GM12872 (cell line): ENCODE measurements around the gene HES5.

ENCODE experiments used
- TF ChIP-seq, protein P1 (sequence below): IDR thresholded peaks from 3 replicates; pipeline ENCODE4 v1.5.1; 2011; ENCODE audit warnings: low read depth, mild to moderate bottlenecking, low read length, moderate library complexity; ENCODE audit not compliant: insufficient read depth

Gene HES5

DNA sequence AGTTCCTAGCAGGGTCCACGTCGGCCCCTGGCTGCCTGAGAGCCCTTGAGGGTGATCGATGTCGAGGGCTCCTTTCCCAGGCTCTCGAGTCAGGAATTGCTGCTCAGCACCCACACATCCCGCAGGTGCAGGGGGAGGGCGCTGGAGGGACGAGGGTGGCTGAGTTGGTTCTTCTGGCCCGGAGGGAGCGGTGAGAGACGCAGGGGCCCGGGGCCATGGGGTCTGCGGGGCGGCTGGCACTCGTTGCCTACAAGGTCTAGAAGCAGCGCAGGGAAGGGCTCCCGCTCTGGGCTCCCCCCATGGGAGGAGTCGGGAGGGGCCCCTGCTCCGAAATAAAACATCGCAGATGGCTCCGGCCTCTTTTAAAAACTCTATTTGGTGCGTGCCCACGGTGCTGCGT is 21.9 kb downstream of the HES5 start:
- TF ChIP-seq, protein P1, sequence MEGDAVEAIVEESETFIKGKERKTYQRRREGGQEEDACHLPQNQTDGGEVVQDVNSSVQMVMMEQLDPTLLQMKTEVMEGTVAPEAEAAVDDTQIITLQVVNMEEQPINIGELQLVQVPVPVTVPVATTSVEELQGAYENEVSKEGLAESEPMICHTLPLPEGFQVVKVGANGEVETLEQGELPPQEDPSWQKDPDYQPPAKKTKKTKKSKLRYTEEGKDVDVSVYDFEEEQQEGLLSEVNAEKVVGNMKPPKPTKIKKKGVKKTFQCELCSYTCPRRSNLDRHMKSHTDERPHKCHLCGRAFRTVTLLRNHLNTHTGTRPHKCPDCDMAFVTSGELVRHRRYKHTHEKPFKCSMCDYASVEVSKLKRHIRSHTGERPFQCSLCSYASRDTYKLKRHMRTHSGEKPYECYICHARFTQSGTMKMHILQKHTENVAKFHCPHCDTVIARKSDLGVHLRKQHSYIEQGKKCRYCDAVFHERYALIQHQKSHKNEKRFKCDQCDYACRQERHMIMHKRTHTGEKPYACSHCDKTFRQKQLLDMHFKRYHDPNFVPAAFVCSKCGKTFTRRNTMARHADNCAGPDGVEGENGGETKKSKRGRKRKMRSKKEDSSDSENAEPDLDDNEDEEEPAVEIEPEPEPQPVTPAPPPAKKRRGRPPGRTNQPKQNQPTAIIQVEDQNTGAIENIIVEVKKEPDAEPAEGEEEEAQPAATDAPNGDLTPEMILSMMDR = no peak

DNA sequence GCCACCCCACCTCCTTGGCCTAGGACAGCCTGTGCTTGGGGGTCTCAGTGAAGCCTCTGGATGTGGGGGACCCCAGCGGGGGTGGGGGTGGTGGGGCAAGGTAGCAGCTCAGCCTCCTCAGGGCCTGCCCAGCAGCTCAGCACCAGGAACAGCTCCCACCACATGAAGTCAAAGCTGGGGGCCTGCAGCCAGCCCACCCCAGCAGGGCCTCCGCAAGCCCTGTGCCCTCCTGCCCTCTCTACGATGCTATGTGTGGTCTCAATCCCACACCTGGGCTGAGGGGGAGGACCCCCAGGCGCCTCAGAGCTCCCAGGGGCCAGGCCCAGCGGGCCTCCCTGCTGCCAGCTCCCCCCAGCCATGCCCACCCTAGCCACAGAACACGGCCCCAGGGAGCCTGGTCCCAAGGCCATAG is 22.3 kb downstream of the HES5 start:
- TF ChIP-seq, protein P1 = no peak

- TF ChIP-seq, protein P1 = no peak
Observed at GRCh38 chr1:2506901-2507565, 23.0 kb downstream of the HES5 start.

DNA sequence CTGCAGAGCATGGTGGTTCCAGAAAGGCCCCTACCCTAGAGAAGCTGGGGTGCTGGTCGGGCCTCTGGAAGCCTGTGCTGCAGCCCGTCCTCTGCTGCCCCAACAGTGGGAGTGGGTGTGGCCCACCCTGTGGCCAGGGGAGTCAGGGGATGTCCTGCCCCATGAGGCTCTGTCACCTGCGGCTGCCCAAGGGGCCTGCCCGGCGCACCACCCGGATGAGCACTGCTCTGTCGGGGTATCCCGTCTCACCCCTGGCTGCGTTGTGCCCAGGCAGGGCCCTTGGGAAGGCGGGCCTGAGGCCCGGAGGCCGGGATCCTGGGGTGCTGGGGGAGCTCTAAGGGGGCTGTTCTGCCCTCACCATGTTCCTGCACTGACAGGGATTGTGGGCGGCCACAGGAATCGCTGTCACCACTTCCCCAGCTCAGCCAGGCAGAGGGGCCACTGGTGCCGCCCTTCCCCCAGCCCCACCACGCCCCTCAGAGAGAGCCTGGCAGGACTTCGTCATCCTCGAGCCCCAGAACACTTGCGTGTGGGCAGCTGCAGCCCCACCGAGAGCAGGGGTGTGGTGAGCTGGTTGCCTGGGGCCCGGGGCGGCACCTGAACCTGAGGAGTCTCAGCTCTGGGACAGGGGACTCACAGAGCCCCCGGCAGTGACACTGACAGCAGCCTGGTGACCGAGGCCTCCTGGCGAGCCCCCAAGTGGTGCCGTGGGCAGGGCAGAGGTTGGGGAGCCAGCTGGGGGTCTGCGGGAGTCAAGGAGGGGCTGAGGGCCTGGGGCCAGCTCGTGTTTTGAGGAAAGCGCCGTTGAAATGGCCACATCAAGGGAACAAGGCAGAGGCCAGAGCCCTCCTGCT is 23.8 kb downstream of the HES5 start:
- TF ChIP-seq, protein P1 = no peak

DNA sequence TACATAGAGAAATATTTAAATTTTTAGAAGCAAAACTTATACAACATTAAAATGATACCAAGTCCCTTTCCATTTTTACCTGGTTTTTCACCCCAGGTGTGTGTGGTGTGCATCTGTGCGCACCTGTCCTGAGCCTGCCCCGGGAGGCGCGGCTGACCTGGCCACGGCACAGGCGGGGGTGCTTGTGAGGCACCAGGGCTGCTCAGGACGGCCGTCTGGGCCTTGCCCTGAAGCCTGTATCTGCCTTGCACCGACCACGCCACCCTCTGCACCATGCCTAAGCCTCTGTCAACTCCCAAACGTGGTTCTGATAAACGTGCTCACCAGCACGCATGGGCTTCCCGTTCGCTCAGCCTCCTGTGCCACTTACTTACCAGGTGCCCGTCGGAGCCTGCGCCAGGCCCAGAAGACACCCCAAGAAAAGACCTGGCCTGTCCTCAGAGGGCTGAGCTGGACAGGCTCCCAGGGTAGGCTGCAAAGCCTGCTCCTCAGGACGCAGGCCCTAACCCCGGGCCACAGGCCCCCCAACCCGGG is 24.5 kb downstream of the HES5 start:
- TF ChIP-seq, protein P1 = no peak

DNA sequence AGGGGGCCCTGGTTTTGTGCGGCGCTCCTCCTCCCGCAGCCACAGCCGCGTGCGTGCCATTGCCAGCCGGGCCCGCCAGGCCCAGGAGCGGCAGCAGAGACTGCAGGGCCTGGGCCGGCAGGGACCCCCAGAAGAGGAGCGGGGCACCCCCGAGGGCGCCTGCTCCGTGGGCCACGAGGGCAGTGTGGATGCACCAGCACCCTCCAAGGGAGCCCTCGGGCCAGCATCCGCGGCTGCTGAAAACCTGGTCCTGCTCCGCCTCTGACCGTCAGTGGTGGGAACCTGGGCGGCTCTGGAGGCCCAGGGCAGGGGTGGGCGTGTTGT is 25.2 kb downstream of the HES5 start:
- TF ChIP-seq, protein P1 = no peak

DNA sequence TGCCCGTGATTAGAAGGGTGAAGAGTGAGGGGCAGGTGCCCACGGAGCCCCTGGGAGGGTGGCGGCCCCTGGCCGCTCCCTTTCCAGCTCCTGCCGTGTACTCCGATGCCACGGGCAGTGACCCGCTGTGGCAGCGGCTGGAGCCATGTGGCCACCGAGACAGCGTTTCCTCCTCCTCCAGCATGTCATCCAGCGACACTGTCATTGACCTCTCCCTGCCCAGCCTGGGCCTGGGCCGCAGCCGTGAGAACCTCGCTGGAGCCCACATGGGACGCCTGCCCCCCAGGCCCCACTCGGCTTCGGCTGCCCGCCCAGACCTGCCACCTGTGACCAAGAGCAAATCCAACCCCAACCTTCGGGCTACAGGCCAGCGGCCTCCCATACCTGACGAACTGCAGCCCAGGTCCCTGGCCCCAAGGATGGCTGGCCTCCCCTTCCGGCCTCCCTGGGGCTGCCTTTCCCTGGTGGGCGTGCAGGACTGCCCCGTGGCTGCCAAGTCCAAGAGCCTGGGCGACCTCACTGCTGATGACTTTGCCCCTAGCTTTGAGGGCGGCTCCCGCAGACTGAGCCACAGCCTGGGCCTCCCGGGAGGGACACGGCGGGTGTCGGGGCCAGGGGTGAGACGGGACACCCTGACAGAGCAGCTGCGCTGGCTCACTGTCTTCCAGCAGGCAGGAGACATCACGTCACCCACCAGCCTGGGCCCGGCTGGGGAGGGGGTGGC is 25.7 kb downstream of the HES5 start:
- TF ChIP-seq, protein P1 = no peak
